OCI-LY3 (cell line): ENCODE data around the gene ZNF689.

Experiments
- EZH2phosphoT487 ChIP-seq: fragments of 200-600 bp; shearing (Covaris generic); IDR thresholded peaks from 2 replicates; pipeline ENCODE4 v1.6.1; 2018; ENCODE audit warnings: antibody characterized with exemption, mixed run types, low read depth
- TF ChIP-seq, protein P1 (sequence below): fragments of 200-600, 300-600 bp; sonication (generic); IDR thresholded peaks from 2 replicates; pipeline ENCODE4 v1.5.1; 2014; ENCODE audit warnings: antibody characterized with exemption, low read length, low read depth

DNA sequence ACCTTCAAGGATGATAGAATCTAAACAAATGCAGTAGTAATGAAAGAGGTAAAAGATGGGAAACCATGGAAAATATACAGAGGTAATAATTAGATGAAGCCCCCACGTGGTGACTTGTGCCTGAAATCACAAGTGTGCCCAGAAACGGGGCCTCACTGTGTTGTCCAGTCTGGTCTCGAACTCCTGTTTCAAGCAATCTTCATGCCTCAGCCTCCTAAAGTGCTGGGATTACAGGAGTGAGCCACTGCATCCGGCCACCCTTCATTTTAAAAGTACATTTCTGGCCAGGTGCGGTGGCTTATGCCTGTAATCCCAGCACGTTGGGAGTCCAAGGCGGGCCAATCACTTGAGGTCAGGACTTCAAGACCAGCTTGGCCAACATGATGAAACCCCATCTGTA, 26.4 kb upstream of the ZNF689 start:
- TF ChIP-seq, protein P1, sequence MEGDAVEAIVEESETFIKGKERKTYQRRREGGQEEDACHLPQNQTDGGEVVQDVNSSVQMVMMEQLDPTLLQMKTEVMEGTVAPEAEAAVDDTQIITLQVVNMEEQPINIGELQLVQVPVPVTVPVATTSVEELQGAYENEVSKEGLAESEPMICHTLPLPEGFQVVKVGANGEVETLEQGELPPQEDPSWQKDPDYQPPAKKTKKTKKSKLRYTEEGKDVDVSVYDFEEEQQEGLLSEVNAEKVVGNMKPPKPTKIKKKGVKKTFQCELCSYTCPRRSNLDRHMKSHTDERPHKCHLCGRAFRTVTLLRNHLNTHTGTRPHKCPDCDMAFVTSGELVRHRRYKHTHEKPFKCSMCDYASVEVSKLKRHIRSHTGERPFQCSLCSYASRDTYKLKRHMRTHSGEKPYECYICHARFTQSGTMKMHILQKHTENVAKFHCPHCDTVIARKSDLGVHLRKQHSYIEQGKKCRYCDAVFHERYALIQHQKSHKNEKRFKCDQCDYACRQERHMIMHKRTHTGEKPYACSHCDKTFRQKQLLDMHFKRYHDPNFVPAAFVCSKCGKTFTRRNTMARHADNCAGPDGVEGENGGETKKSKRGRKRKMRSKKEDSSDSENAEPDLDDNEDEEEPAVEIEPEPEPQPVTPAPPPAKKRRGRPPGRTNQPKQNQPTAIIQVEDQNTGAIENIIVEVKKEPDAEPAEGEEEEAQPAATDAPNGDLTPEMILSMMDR: no peak
- no peak for TF ChIP-seq EZH2phosphoT487
